ENCODE data around the gene NELFCD.

DNA sequence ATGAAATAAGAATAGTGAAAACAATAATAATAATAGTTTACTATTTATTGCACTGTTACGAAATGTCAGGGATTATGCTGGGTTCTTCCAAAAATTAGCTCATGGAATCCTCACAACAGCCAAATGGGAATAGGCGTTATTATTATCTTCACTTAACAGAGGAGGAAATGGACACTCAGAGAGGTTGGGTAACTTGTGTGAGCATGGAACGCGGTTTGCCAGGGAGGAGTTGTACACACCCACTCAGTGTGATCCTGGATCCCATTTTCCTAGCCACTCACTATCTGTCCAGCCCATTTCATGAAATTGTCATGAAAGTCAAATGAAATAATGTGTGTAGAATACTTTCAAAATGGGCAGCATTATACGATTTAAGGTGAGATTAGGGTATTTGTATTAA lies 4.6 kb downstream of the NELFCD start:
- TF ChIP-seq EGR1 (IDR thresholded peaks at IDR 0.05), result no peak
- TF ChIP-seq RAD21 (IDR thresholded peaks at IDR 0.05; ENCODE audit: low read depth), result no peak
- TF ChIP-seq, protein P1, sequence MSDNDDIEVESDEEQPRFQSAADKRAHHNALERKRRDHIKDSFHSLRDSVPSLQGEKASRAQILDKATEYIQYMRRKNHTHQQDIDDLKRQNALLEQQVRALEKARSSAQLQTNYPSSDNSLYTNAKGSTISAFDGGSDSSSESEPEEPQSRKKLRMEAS (IDR thresholded peaks at IDR 0.05), result no peak
- TF ChIP-seq CEBPB (IDR thresholded peaks at IDR 0.05), result no peak
- TF ChIP-seq, protein P2, sequence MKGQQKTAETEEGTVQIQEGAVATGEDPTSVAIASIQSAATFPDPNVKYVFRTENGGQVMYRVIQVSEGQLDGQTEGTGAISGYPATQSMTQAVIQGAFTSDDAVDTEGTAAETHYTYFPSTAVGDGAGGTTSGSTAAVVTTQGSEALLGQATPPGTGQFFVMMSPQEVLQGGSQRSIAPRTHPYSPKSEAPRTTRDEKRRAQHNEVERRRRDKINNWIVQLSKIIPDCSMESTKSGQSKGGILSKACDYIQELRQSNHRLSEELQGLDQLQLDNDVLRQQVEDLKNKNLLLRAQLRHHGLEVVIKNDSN (IDR thresholded peaks at IDR 0.05), result no peak
- no peak for TF ChIP-seq TAF1 (IDR thresholded peaks at IDR 0.05; ENCODE audit: low read depth)
- TF ChIP-seq, protein P3, sequence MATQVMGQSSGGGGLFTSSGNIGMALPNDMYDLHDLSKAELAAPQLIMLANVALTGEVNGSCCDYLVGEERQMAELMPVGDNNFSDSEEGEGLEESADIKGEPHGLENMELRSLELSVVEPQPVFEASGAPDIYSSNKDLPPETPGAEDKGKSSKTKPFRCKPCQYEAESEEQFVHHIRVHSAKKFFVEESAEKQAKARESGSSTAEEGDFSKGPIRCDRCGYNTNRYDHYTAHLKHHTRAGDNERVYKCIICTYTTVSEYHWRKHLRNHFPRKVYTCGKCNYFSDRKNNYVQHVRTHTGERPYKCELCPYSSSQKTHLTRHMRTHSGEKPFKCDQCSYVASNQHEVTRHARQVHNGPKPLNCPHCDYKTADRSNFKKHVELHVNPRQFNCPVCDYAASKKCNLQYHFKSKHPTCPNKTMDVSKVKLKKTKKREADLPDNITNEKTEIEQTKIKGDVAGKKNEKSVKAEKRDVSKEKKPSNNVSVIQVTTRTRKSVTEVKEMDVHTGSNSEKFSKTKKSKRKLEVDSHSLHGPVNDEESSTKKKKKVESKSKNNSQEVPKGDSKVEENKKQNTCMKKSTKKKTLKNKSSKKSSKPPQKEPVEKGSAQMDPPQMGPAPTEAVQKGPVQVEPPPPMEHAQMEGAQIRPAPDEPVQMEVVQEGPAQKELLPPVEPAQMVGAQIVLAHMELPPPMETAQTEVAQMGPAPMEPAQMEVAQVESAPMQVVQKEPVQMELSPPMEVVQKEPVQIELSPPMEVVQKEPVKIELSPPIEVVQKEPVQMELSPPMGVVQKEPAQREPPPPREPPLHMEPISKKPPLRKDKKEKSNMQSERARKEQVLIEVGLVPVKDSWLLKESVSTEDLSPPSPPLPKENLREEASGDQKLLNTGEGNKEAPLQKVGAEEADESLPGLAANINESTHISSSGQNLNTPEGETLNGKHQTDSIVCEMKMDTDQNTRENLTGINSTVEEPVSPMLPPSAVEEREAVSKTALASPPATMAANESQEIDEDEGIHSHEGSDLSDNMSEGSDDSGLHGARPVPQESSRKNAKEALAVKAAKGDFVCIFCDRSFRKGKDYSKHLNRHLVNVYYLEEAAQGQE (IDR thresholded peaks at IDR 0.05; ENCODE audit: low read depth), result no peak
- no peak for TF ChIP-seq EP300 (IDR thresholded peaks at IDR 0.05; ENCODE audit: borderline replicate concordance)
- no peak for TF ChIP-seq FOXM1 (IDR thresholded peaks at IDR 0.05; ENCODE audit: borderline replicate concordance, low read depth)
- no peak for TF ChIP-seq YY1 (IDR thresholded peaks at IDR 0.05; ENCODE audit: low read depth)
- no peak for TF ChIP-seq TCF12 (IDR thresholded peaks at IDR 0.05; ENCODE audit: low read depth)
- TF ChIP-seq NFIC (IDR thresholded peaks at IDR 0.05), result no peak
